Endothelial cell of hepatic sinusoid (primary cell): ENCODE measurements around the gene PSMD12.
"Not testable (repeated sequence)": the region's sequence is repeated elsewhere in the genome, so short reads cannot be mapped to it uniquely, and the experiment has no call there.

Source experiments
- in situ Hi-C: cut with HindIII; loops from 2 replicates; pipeline ENCODE4 v1.10.0; 2017; ENCODE audit warnings: low sequenced_read_pairs

Gene PSMD12

DNA sequence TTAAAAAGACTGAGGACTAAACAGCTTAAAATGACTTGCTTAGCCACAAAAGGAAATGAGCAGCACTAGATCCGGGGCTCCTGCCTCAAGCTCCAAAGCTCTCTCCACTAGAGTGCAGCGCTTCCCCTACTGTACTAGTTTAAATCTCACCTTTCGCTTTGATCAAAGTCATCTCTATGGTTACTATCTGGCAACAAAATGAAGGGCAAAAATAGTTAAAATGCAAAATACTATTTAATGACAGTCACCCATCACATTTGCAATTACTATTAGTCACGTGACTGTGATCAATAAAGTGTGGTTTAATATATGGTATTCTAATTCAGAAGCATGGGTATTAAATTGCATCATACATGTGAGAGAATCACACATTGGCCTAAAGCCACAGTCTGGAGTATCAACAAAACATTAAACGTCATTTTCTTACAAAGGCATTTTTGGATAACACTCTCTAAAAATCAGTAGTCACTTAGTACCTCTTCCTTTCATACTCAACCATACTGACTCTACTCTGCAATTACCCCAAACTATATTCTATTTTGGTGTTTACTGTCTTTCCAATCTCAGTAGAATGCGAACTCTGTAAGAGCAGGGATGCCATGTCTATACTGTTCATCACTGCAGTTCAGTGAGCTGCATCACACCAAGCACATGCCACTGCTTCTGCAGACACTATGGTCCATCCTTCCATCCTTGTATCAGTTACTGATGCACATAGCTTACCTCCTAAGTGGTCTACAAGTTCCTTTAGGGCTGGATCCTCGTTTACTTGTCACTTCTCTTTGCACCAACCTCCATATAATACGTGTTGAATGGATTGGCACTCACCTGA is 6.2 kb downstream of the PSMD12 start:
- in situ Hi-C loops = loop anchor here (5.0 to 10.0 kb wide), 2 partner anchors 127 to 315 kb away; no protein-coding TSS in a partner anchor

DNA sequence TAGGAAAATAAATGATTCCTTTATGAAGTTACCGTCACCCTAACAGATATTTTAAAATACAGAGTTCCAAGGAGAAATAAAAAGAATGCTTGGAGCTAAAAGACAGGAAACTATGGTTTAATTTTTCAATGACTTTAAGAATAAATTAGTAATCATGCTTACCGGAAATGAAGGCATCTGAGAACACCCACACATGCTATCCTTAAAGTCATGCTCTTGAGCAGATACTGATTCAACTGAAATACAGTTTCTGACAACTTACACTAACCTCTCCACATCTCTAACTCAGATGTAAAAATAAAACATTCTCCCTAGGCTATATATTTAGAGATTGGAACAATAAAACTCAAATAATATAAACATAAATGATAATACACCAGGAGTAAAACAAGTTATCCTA is 7.8 kb downstream of the PSMD12 start:
- in situ Hi-C loops = no loop called here

DNA sequence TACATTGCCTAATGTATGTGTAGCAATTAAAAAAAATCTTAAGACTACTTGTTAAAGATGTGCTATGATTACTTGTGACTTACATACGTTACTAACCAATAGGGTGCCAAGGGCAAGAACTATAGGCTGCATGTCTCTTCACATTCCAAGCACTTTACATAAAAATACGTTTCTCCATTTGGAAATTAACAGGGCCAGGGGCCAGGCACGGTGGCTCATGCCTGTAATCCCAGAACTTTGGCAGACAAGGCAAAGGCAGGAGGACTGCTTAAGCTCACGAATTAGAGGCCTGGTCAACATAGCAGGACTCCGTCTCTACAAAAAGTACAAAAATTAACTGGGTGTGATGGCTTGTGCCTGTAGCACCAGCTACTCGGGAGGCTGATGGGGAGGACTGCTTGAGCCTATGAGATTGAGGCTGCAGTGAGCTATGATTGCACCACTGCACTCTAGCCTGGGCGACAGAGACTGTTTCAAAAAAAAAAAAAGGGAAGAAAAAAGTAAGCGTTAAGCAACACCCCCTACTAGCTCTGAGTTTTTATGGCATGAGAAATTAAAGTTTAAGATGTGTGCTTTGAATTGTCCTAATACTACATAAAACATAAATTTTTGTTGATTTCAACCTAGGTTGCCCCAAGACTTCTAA is 12.3 kb downstream of the PSMD12 start:
- in situ Hi-C loops = no loop called here

DNA sequence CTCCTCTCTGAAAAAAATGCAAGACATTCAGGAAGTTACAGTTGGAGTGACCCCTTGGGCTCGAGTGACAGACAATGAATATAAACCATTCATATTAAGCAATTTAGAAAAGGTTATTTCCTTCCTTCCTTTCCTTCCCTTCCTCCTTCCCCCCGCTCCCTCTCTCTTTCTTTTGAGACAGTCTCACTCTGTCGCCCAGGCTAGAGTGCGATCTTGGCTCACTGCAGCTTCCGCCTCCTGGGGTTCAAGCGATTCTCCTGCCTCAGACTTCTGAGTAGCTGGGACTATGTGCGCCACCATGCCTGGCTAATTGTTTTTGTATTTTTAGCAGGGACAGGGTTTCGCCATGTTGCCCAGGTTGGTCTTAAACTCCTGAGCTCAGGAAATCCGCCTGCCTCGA is 13.2 kb downstream of the PSMD12 start:
- in situ Hi-C loops = no loop called here

DNA sequence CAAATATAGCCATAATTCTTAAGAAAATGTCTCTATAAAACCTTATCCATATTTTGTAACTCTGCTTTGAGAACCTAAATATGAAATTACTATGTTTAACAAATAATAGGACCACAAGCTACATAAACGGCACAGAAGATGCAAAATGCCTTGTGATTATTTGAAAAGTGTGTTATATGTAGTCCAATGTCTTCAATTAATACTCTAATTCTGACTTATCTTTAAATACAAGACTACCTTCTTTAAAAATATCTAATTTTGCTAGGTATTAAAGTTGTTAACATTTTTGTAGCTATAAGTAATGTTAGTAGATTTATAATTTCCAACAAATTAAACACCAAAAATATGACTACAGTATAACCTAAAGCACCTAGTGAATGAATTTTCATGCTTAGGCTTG is 17.0 kb downstream of the PSMD12 start:
- in situ Hi-C loops = no loop called here

DNA sequence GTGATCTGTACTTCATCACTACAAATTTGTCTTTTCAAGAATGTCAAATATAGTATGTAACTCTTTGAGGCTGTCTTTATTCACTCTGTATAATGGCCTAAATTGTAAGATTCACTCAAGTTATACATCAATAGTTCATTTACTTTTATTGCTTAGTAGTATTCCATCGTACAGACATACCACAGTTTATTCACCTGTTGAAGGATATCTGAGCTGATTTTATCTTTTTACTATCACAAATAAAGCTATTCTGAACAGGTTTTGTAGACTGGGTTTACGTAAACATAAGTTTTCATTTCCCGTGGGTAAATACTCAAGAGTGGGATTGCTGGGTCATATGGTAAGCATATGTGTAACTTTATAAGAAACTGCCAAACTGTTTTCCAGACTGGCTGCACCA is 18.6 kb downstream of the PSMD12 start:
- in situ Hi-C loops = no loop called here

DNA sequence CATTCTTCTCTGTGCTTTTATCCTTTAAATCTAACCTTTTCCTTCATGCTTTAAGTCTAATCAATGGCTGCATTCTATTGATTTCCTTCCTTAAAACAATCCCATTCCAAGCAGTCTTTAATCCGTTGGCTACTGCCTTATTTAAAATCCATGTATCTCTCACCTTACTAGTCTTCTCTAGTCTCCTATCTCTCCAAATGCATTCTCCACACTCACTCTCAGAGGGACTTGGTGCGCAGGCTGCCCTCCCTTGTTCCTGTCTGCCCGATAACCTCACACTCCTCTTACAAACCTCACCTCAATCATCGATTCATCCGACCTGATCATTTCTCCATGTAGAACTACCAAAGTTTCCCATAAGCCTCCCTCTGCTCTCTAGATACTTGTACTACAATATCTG is 23.1 kb downstream of the PSMD12 start:
- in situ Hi-C loops = no loop called here

DNA sequence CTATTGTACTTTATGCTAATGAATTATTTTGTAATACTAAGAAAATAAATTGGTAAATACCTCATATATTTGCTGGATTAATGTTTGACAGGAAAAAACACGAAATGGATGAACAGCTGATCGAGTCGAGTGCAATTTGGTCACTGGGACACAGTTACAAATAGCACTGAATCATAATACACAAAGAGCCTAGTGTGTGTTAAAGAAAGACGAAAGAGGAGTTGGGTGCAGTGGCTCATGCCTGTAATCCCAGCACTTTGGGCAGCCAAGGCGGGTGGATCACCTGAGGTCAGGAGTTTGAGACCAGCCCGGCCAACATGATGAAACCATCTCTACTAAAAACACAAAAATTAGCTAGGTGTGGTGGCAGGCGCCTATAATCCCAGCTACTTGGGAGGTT is 28.0 kb downstream of the PSMD12 start:
- in situ Hi-C loops = not testable (repeated sequence)

DNA sequence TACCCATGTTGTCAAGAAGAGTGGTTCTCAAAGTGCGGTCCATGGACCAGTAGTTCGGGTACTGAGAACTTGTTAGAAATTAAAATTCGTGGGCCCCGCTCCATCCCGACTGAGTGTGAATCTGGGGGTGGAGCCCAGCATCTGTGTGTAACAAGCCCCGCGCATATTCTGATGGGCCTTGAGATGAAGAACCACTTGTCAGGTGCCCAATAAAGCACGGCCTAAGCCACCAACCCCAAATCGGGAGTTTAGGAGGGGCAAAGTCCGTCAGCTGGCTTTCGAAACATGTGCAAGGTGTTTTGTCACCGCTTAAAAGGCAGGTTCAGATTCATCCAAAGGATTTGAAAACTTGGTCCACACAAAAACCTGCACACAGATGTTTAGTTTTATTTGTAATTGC is 29.5 kb downstream of the PSMD12 start:
- in situ Hi-C loops = no loop called here

DNA sequence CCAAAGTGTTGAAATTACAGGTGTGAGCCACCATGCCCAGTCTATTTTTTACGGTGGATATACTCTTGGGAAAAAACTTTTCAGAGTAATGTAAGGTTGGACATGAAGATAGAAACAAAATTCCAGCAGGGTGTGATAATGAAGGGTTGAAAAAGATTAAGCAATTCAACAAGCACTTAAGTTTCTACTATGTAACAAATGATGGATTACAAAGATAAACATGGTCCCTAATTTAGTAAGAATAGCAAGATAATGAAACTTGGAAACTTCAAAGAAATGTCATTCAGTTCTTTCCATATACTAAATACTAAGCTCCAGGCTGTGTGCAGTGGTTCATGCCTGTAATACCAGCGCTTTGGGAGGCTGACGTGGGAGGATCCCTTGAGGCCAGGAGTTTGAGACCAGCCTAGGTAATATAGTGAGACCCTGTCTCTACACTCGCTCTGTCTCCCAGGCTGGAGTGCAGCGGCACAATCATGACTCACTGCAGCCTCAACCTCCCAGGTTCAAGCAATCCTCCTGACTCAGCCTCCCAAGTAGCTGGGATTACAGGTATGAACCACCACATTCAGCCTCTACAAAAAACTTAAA is 31.0 kb downstream of the PSMD12 start:
- in situ Hi-C loops = no loop called here

DNA sequence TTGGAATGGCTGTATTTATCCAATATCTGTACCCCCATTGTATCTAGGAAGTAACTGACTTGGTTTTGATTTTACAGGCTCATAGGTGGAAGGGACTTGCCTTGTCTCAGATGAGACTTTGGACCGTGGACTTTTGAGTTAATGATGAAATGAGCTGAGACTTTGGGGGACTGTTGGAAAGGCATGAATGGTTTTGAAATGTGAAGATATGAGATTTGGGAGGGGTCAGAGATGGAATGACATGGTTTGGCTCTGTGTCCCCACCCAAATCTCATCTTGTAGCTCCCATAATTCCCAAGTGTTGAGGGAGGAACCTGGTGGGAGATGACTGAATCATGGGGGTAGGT is 34.2 kb downstream of the PSMD12 start:
- in situ Hi-C loops = loop anchor here (5.0 kb wide), 1 partner anchor 45 kb away; no protein-coding TSS in a partner anchor

DNA sequence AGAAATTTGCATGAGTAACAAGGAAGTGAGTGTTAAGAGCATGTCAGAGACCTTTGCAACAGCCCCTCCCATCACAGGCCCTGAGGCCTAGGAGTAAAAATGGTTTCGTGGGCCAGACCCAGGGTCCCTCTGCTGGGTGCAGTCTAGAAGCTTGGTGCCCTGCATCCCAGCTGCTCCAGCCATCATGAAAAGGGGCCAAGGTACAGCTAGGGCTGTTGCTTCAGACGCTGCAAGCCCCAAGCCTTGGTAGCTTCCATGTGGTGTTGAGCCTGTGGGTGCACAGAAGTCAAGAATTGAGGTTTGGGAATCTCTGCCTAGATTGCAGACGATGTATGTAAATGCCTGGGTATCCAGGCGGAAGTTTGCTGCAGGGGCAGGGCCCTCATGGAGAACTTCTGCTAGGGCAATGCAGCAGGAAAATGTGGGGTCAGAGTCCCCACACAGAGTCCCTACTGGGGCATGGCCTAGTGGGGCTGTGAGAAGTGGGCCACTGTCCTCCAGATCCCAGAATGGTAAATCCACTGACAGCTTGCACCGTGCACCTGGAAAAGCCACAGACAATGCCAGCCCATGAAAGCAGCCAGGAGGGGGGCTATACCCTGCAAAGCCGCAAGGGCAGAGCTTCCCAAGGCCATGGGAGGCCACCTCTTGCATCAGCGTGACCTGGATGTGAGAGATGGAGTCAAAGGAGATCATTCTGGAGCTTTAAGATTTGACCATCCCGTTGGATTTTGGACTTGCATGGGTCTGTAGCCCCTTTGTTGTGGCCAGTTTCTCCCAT is 34.8 kb downstream of the PSMD12 start:
- in situ Hi-C loops = loop anchor here (5.0 kb wide), 1 partner anchor 44 kb away; no protein-coding TSS in a partner anchor

DNA sequence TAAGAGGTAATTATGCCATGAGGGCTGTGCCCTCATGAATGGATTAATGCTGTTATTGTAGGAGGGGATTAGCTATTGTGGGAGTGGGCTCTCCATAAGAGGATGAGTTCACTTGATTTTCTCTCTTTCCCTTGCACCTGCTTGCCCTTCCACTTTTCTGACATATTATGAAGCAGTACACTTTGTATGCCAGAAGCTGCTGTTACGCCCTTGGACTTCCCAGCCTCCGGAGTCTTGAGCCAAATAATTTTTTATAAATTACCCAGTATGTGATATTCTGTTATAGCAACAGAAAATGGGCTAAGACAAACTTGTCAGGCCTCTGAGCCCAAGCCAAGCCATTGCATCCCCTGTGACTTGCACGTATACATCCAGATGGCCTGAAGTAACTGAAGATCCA is 38.4 kb downstream of the PSMD12 start:
- in situ Hi-C loops = no loop called here

DNA sequence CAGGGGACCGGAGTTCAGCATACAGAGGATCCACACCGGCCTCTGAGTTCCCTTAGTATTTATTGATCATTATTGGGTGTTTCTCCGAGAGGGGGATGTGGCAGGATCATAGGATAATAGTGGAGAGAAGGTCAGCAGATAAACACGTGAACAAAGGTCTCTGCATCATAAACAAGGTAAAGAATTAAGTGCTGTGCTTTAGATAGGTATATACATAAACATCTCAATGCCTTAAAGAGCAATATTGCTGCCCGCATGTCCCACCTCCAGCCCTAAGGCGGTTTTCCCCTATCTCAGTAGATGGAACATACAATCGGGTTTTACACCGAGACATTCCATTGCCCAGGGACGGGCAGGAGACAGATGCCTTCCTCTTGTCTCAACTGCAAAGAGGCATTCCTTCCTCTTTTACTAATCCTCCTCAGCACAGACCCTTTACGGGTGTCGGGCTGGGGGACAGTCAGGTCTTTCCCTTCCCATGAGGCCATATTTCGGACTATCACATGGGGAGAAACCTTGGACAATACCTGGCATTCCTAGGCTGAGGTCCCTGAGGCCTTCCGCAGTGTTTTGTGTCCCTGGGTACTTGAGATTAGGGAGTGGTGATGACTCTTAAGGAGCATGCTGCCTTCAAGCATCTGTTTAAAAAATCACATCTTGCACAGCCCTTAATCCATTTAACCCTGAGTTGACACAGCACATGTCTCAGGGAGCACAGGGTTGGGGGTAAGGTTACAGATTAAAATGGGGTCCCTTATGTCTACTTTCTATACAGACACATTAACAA is 39.2 kb downstream of the PSMD12 start:
- in situ Hi-C loops = not testable (repeated sequence)

DNA sequence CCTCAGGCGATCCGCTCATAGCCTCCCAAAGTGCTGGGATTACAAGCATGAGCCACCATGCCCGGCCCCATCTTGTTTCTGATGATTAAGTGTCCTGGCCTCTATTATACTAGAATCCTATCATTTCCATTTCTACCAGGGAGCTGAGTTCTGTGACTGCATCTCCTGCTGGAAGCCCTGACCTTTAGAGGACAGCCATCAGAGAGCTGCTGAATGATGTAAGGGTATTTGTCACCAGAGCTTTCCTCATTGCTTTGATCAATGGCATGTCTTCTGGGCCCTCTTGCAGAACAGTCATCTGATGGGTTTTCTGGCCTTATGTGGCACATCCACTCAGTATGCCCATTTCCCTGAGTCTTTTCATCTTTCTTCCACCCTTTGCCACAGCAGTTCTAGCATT is 39.9 kb downstream of the PSMD12 start:
- in situ Hi-C loops = no loop called here

DNA sequence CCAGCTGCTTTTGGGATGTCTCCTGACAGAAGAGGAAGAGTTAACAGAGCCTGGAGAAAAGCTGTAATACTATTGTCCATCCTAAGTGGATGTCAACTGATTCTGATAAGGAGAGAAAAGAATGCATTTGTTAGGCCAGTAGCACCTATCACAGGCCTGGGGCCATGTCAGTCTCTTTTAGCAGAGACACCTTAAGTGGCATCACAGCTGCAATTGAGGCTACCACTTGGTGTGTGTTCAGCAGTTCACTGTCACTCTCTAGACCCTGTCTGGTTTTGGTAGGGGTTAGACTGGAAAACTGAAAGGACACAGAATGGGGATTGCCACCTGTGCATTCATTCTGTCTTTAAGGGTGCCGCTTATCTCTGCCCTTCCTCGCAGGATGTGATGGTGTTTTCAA is 42.0 kb downstream of the PSMD12 start:
- in situ Hi-C loops = no loop called here

DNA sequence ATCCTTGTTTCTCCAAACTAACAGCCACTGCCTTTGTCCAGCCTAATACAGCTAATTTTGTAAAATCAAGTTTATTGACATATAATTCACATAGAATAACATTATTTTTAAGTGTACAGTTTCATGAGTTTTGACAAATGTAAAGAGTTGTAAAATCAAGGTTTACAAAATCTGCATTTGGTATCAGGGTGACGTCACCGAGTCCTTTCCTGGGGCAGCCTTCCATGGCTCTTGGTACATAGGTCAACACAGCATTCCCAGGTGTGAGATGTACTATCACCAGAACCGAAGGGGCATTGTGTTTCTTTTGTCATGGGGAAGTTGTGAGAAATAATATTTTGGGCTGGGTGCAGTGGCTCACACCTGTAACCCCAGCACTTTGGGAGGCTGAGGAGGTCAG is 42.9 kb downstream of the PSMD12 start:
- in situ Hi-C loops = no loop called here

DNA sequence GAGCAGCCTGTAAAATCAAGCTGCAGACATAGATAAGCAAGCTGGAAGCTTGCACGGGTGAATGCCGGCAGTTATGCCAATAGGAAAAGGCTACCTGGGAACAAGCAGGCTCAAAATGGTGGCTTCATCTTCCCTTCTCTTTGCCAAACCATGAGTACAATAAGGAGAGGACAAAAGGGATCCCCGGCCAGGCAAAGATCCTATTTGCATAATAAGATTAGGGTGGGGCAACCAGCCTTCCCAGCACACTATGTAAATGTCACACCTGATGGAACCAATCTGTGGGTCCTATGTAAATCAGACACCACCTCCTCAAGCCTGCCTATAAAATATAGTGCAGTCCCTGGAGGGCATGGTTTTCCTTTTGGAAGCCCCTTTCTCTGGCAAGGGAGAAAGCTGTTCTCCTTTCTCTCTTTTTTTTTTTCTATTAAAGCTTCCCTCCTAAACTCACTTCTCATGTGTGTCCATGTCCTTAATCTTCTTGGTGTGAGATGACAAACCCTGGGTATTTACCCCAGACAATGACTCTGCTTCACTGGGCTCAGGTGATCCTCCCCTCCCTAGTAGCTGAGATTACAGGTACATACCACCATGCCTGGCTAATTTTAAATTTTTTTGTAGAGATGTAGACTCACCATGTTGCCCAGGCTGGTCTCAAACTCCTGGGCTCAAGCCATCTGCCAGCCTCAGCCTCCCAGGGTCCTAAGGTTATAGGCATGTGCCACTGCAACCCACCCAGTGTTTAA is 44.2 kb downstream of the PSMD12 start:
- in situ Hi-C loops = no loop called here

DNA sequence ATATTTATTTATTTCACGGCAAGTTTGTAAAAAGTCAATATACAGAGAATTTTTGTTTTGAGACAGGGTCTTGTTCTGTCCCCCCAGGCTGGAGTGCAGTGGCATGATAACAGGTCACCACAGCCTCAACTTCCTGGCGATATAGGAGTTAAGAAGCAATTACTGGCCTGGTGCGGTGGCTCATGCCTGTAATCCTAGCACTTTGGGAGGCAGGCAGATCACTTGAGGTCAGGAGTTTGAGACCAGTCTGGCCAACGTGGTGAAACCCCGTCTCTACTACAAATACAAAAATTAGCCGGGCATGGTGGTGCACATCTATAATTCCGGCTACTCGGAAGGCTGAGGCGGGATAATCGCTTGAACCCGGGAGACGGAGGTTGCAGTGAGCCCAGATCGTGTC is 44.9 kb downstream of the PSMD12 start:
- in situ Hi-C loops = not testable (repeated sequence)

DNA sequence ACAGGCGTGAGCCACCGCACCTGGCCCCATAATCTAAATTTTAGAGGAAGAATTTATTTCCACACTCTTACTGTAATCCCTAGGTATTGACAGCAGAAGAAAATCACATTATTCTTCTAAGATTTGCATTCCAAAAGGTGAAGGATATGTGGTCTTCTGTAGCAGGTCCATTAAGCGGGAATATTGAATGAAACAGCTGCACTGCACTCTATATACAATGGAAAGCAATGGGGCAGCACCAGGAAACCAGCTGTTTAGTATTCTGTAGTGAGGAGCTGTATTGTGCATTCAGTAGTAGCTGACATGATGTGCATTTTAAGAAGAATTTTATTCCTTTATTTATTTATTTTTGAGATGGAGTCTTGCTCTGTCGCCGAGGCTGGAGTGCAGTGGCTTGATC is 49.6 kb downstream of the PSMD12 start:
- in situ Hi-C loops = no loop called here
